ENCODE data around the gene FANCM. TPM values are rescaled to one million over a fixed set of nuclear protein-coding genes. Genes with fewer than 3 reads are reported as not detected.

The FANCM gene
- total RNA-seq, 2 donors from 2014 or later, result 4.7 to 8.8 TPM

GRCh38 chr14:45222485-45223262, 86.9 kb downstream of the FANCM start:
- no peak for TF ChIP-seq CTCF (IDR thresholded peaks at IDR 0.05)
- DNase-seq, result no peak
- Histone ChIP-seq H3K4me3 (no peak overlapping the region), H3K27me3 (no peaks in the 10 kb centered on the region), H3K9ac (ENCODE audit: low read depth in 2 of 2, low read length in 2 of 2) (no peak overlapping the region), H3K4me1 (no peaks in the 10 kb centered on the region), H3K27ac (no peak overlapping the region), H3K9me3 (no peaks in the 10 kb centered on the region), H3K36me3 (no peaks in the 10 kb centered on the region)
- intact Hi-C loops (cut with DNase I), result no loop called here

- no peaks in the 10 kb centered on the region for H3K4me1 ChIP-seq
- no peak for DNase-seq
- no peaks in the 10 kb centered on the region for H3K27me3 ChIP-seq
- H3K9ac ChIP-seq (ENCODE audit: low read depth in 2 of 2, low read length in 2 of 2), result no peak overlapping the region
- intact Hi-C loops (cut with DNase I), result no loop called here
- no peaks in the 10 kb centered on the region for H3K36me3 ChIP-seq
- no peaks in the 10 kb centered on the region for H3K9me3 ChIP-seq
- no peak for TF ChIP-seq CTCF (IDR thresholded peaks at IDR 0.05)
- no peak overlapping the region for H3K4me3 ChIP-seq
- H3K27ac ChIP-seq, result no peak overlapping the region
Observed at GRCh38 chr14:45227566-45227965, 91.8 kb downstream of the FANCM start.

GRCh38 chr14:45238988-45239387, 103.3 kb downstream of the FANCM start:
- Histone ChIP-seq H3K36me3 (no peaks in the 10 kb centered on the region), H3K4me1 (no peaks in the 10 kb centered on the region), H3K9ac (ENCODE audit: low read depth in 2 of 2, low read length in 2 of 2) (no peak overlapping the region), H3K27me3 (no peaks in the 10 kb centered on the region), H3K27ac (no peak overlapping the region), H3K9me3 (no peaks in the 10 kb centered on the region), H3K4me3 (no peak overlapping the region)
- DNase-seq, result no peak
- intact Hi-C loops (cut with DNase I), result no loop called here
- no peak for TF ChIP-seq CTCF (IDR thresholded peaks at IDR 0.05)

GRCh38 chr14:45242706-45243105, 107.0 kb downstream of the FANCM start:
- Histone ChIP-seq H3K4me1 (no peaks in the 10 kb centered on the region), H3K27me3 (no peaks in the 10 kb centered on the region), H3K36me3 (no peaks in the 10 kb centered on the region), H3K9ac (ENCODE audit: low read depth in 2 of 2, low read length in 2 of 2) (no peak overlapping the region), H3K27ac (no peak overlapping the region), H3K9me3 (no peaks in the 10 kb centered on the region), H3K4me3 (no peak overlapping the region)
- DNase-seq, result no peak
- no peak for TF ChIP-seq CTCF (IDR thresholded peaks at IDR 0.05)
- intact Hi-C loops (cut with DNase I), result no loop called here

GRCh38 chr14:45246151-45246550, 110.4 kb downstream of the FANCM start:
- Histone ChIP-seq H3K4me3 (no peak overlapping the region), H3K27me3 (no peaks in the 10 kb centered on the region), H3K27ac (no peak overlapping the region), H3K9ac (ENCODE audit: low read depth in 2 of 2, low read length in 2 of 2) (no peak overlapping the region), H3K36me3 (no peaks in the 10 kb centered on the region), H3K9me3 (no peaks in the 10 kb centered on the region), H3K4me1 (no peaks in the 10 kb centered on the region)
- no peak for TF ChIP-seq CTCF (IDR thresholded peaks at IDR 0.05)
- intact Hi-C loops (cut with DNase I), result no loop called here
- DNase-seq, result no peak

Measured in colonic mucosa (tissue), 4 donors.